Upper lobe of left lung (tissue), 4 donors: ENCODE measurements around the gene LDLRAD2.

Source experiments
- EP300 ChIP-seq, 4 donors: sonication (generic); formaldehyde crosslinking; IDR thresholded peaks; one replicate each; pipeline ENCODE4 v1.5.1; 2017; ENCODE audit warnings: antibody characterized with exemption in 4 of 4, control low read depth in 2 of 4
- POLR2A ChIP-seq, 4 donors: fragments of 450-650 bp; IDR thresholded peaks; one replicate each; pipeline ENCODE4 v1.5.1; 2016 to 2017; ENCODE audit warnings: antibody characterized with exemption in 4 of 4, mild to moderate bottlenecking in 2 of 4
- POLR2AphosphoS5 ChIP-seq, 2 donors: sonication (generic); formaldehyde crosslinking; IDR thresholded peaks; one replicate each; pipeline ENCODE4 v1.5.1; 2017; ENCODE audit warnings: antibody characterized with exemption in 2 of 2
- TF ChIP-seq, protein P1 (sequence below), 6 experiments: fragments of 450-650 bp in 4 of 6; fragments of 200-600 bp in 2 of 6; sonication (generic) in 2 of 6; IDR thresholded peaks; one replicate each; pipeline ENCODE4 v1.5.1; 2016 to 2019; ENCODE audit warnings: antibody characterized with exemption in 6 of 6

DNA sequence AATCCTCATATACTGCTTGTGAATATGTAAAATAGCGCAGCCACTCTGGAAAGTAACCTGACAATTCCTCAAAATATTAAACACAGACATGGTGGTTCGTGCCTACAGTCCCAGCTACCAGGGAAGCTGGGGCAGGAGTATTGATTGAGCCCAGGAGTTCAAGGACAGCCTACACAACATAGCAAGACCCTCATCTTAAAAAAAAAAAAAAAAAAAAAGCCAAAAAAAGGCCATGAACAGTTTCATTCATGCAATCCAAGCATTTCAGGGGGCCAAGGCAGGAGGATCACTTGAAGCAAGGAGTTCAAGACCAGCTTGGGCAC is 33.7 kb upstream of the LDLRAD2 start:
- TF ChIP-seq, protein P1, sequence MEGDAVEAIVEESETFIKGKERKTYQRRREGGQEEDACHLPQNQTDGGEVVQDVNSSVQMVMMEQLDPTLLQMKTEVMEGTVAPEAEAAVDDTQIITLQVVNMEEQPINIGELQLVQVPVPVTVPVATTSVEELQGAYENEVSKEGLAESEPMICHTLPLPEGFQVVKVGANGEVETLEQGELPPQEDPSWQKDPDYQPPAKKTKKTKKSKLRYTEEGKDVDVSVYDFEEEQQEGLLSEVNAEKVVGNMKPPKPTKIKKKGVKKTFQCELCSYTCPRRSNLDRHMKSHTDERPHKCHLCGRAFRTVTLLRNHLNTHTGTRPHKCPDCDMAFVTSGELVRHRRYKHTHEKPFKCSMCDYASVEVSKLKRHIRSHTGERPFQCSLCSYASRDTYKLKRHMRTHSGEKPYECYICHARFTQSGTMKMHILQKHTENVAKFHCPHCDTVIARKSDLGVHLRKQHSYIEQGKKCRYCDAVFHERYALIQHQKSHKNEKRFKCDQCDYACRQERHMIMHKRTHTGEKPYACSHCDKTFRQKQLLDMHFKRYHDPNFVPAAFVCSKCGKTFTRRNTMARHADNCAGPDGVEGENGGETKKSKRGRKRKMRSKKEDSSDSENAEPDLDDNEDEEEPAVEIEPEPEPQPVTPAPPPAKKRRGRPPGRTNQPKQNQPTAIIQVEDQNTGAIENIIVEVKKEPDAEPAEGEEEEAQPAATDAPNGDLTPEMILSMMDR (IDR thresholded peaks at IDR 0.05): no peak
- no peak for TF ChIP-seq POLR2AphosphoS5 (IDR thresholded peaks at IDR 0.05)
- no peak for TF ChIP-seq POLR2A (IDR thresholded peaks at IDR 0.05)
- TF ChIP-seq EP300 (IDR thresholded peaks at IDR 0.05): no peak
